MM.1S (cell line): ENCODE data around the gene KRTAP21-3.
"Not testable (repeated sequence)": the region's sequence is repeated elsewhere in the genome, so short reads cannot be mapped to it uniquely, and the experiment has no call there.

Source experiments
- EZH2 ChIP-seq: fragments of 300-600 bp; sonication (generic); optimal IDR thresholded peaks from 2 replicates; pipeline ENCODE3; 2017; ENCODE audit warnings: low read depth, mild to moderate bottlenecking, antibody characterized with exemption, low read length, mixed read lengths
- EZH2phosphoT487 ChIP-seq: fragments of 300-600 bp; sonication (generic); IDR thresholded peaks from 2 replicates; pipeline ENCODE4 v1.6.1; 2018; ENCODE audit warnings: antibody characterized with exemption, low read length
- TF ChIP-seq, protein P1 (sequence below): fragments of 300-600 bp; sonication (generic); IDR thresholded peaks from 2 replicates; pipeline ENCODE4 v1.5.1; 2016; ENCODE audit warnings: antibody characterized with exemption, low read length, mixed read lengths

GRCh38 chr21:30755328-30755727, 36.8 kb upstream of the KRTAP21-3 start, which contains the start of gene KRTAP21-1:
- TF ChIP-seq, protein P1, sequence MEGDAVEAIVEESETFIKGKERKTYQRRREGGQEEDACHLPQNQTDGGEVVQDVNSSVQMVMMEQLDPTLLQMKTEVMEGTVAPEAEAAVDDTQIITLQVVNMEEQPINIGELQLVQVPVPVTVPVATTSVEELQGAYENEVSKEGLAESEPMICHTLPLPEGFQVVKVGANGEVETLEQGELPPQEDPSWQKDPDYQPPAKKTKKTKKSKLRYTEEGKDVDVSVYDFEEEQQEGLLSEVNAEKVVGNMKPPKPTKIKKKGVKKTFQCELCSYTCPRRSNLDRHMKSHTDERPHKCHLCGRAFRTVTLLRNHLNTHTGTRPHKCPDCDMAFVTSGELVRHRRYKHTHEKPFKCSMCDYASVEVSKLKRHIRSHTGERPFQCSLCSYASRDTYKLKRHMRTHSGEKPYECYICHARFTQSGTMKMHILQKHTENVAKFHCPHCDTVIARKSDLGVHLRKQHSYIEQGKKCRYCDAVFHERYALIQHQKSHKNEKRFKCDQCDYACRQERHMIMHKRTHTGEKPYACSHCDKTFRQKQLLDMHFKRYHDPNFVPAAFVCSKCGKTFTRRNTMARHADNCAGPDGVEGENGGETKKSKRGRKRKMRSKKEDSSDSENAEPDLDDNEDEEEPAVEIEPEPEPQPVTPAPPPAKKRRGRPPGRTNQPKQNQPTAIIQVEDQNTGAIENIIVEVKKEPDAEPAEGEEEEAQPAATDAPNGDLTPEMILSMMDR = not testable (repeated sequence)
- not testable (repeated sequence) for TF ChIP-seq EZH2phosphoT487, EZH2
